GM18520 (cell line): Measurements from ENCODE around the gene TRIM40.

Experiments
- ATAC-seq: cut with Tn5 transposase; IDR thresholded peaks from one replicate; pipeline ENCODE4 v1.9.1; 2021; ENCODE audit not compliant: unreplicated experiment

TRIM40 gene, protein sequence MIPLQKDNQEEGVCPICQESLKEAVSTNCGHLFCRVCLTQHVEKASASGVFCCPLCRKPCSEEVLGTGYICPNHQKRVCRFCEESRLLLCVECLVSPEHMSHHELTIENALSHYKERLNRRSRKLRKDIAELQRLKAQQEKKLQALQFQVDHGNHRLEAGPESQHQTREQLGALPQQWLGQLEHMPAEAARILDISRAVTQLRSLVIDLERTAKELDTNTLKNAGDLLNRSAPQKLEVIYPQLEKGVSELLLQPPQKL

DNA sequence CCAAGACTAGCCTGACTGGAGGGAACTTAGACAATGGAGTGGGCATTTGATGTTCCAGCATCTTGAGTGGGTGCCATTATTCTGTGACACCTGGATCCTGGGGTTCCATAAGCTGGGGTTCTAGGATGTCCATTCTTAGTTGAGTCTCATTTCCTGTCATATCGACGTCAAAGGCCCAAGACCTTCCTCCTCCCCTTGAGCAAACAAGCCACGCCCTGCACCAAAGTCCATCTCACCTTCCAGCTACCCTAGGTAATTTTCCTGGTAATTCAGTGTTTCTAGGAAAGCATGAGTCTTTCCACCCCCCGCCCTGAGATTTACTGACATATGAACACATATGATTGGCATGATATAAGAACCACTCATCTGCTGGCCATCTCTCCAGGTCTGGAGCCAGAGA is at the start of gene TRIM40:
Gene TRIM40, plus strand, starts transcription at position 384 of the 400 bp plus-strand sequence. CDS start 897 bp downstream, outside the sequence.
- ATAC-seq = no peak

- ATAC-seq = no peak
Observed at GRCh38 chr6:30087876-30088275, 48.1 kb upstream of the TRIM40 start.

GRCh38 chr6:30091577-30092381 is 44.2 kb upstream of the TRIM40 start:
- ATAC-seq = no peak

- ATAC-seq = no peak
Observed at GRCh38 chr6:30092852-30093543, 42.9 kb upstream of the TRIM40 start.

DNA sequence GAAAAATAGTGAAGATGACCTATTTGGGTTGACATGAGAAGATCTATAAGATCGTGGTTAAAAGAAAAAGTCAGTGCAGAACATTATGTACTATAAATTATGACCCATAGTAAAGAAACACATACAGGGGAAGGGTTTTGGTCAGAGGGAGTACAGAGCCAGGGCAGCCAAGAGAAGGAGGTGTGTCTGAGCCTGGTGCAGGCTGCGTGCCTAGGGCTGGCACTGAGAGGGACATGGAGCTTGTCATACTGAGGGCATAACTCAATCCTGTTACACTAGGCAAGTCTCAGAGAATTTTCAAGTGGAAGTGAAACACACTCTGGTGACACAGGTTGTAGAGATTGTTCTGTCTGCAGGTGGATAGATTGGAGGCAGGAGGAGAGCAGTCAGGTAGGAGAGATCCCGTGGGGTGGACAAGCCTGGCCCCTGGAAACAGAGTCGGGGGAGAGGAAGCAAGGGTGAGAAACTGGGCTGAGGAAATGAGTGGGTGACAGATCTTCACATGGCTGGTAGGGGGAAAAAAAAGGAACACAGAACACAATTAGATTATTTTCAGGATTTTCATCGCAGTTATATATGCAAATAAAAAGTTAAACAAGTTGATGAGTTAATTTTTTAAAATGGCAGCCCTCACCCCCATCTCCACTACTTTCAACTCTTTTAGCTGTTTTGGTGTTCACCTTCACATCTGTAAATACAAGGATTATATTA is 41.8 kb upstream of the TRIM40 start:
- no peak for ATAC-seq

GRCh38 chr6:30096829-30097228 is 39.1 kb upstream of the TRIM40 start:
- ATAC-seq = no peak

DNA sequence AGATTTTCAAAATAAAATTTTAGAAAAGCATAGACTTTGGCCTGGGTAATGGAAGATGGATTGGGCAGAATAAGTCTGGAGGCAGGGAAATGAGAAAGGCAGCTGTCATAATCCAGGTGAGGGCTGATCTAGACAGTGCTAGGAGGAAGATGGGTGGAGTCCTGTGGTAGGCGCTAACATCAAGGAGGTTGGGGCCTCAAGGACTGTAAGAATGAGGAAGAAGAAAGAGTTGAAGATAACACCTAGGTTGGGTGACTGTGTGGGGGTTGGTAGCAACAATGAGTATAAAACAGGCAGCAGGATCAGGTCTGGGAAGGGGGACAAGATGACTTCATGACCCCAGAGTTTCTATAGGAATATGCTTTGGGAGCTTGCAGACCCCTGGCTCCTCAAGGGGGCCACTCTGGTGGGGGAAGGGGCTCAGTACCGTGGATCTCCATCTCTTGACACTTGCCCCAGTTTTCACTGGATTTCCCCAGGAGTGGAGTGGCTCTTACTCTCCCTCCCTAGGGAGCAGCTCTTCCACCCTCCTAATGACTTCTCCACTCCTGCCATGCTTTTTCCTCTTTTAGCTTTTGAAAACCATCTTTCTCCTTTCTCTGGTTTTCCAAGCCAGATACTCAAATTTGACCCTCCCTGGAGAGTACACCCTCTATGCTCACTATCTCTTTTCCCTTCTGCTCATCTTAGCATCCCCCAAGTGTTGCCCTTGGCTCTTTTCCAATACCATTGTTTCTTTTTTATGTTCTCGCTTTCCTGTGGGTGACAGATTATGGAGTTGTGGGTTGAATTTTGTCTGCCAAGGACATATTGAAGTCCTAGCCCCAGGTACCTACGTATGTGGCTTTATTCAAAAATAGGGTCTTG is 37.8 kb upstream of the TRIM40 start:
- no peak for ATAC-seq

DNA sequence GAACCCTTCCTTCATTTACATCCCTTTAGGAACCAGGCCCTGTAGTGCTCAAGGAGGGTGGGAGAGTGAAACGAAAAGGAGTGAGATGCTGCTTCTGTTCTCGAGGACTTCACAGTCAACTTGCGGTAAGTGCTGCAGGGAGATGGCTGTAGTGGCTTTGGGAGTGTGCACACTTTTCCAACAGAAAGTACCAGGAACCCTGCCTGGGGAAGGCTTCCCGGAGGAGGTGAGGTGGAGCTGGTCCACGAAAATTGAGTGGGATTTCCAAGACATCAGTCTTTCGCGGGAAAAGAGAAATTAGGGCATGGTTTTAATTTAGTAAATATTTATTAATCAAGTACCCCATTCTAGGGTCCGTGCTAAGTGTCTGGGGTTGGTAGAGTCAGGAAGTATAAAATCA is 35.8 kb upstream of the TRIM40 start:
- no peak for ATAC-seq

DNA sequence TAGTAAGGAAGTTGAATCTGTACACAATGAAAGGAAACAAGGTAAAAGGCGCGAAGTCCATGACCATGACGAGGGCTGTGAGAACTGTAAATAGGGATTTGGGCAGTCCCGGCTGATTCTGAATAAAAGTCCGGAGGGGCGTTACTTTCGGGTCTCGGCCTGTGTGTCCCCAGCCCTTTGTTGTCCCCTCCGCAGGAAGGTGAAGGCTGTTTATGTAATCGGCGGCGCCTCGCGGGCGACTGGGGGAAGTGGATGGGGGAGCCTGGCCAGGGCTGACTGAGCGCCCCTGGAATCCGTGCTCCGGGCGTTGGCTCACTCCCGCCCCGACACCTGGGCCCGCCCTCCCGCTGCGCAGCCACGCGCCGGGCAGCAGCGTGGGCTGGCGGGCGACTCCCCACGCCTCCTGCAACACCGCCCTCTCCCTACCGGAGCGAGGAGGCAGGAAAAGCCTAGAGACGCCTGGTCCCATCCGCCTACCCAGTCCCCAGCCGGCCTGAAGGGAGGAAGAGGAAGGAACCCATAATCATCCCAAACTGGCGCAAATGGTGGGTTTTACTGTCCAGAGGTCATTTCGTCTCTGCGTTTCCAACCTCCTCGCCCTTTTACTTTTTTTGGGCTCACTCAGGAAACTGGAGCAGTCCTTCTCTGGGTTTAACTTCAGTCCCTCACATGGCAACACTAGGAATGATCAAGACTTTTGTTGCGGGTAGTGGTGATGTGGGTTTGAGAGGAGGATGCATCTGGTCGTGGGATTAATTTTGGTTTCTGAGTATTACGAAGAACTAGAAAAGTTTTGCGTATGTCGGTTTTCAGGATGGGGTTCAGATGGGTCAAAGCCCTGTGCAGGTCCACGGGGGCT is 35.1 kb upstream of the TRIM40 start:
- no peak for ATAC-seq

- no peak for ATAC-seq
Observed at GRCh38 chr6:30101444-30102413, 34.2 kb upstream of the TRIM40 start.

DNA sequence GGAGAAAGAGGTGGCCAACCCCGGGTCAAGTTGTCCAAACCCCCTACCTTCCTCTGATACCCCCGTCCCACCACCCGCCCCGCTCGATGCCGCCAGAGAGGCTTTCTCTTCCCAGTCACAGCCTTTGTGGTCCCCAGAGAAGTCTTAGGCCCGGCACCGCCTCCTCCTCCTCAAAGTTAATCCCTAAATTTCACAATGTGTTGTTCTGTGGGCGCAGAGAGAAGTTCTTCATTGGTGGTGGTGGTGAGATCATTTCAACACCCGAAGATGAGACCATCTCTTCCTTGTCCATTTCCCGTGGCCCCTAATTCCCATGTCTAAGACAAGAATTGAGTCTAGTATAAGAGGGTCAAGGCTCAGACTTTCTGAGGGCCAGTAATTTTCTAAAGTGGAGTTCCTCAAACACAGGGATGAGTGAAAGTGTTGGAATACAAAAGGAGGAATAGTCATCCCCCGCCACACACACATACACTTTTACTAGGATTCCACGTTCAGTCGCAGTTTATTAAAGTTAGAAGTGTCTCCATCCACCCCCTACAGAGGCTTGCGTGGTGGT is 33.4 kb upstream of the TRIM40 start:
- no peak for ATAC-seq

GRCh38 chr6:30102970-30103871 is 32.7 kb upstream of the TRIM40 start:
- ATAC-seq = no peak

DNA sequence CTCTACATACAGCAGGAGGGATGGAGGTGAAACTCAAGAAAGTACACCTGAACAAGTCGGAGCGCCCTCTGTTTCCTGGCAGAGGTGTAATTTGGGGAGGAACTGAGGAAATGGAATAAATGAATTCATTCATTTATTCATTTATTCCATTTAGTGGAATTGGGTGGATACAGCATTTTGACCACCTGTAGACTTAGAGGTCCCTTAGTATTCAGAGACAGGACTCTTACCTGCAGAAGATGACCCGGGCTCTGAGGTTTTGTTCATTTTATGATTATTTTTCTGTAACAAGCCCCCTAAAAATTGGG is 32.1 kb upstream of the TRIM40 start:
- ATAC-seq = no peak

GRCh38 chr6:30104661-30105060 is 31.3 kb upstream of the TRIM40 start:
- no peak for ATAC-seq

DNA sequence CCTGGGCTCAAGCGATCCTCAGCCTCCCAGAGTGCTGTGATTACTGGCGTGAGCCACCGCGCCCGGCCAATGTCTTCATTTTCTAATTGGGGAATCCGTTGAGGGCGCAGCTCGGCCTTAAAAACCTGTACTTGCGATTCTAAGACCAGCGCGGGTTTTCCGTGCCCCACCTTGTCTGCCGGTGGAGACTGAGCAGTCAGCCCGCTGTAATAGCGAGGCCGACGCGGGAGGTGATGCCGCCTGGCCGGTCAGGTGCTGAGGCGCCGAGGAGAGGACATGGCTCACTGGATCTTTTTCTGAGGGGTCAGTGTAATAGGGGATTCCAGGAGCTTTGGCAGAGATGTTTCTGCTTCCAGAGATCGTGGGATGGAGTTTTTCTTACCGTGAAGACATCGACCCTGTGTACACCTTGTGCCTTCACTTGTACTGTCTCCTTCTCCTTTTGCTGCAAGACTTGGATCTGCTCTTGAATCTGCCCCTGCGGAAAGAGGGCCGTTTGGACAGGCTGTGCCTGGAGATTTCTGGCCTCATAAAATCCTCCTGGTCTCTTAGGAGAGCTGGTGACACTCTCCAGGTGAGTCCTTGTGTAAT is 24.6 kb upstream of the TRIM40 start:
- ATAC-seq = no peak

DNA sequence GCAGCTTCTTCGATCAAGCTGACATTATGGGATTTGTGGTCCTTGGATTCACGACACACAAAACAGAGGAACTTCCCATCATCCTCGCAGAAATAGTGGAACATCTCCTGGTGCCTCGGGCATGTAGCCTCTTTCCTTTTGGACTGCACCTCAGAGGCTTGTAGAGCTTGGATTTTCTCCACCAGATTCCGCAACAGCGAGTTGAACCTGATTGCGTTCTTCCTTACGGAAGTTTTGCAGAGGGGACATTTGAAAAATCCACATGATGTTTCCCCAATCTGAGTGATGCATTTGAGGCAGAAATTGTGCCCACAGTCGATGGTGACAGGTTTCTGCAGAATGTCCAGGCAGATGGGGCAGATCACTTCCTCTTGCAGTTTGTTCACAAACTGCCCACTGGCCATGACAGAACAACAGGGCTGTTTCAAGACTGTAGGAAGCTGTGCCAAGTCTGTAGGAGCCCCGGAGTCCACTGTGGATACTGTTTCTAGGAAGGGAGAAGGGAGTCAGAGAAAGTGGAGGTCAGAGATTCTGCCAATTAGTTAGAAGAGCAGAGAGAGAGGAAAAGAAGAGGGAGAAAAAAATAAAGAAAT is 23.4 kb upstream of the TRIM40 start:
- ATAC-seq = no peak
